Astrocyte (in vitro differentiated cells and primary cell): ENCODE results near the gene ZNF324B. TPM values are rescaled to one million over a fixed set of nuclear protein-coding genes. Genes with fewer than 3 reads are reported as not detected.
A peak's percentile ranks its signal among the peaks of the same experiment; 100 is the strongest.
"Not testable (repeated sequence)": the region's sequence is repeated elsewhere in the genome, so short reads cannot be mapped to it uniquely, and the experiment has no call there.

ENCODE experiments used
- DNase-seq: peaks from one replicate; pipeline ENCODE4 v3.0.0-alpha.2; 2010; ENCODE audit warnings: low read depth
- FAIRE-seq: peaks from 2 replicates; lab custom pipeline; 2011; peaks lifted over from hg19 to GRCh38; lab: Jason Lieb, UNC
- H2AFZ ChIP-seq: 2 replicates; pipeline ENCODE4 v1.6.0; 2012; ENCODE audit warnings: low read depth, low read length, inconsistent platforms
- H3K27ac ChIP-seq: 2 replicates; pipeline ENCODE4 v1.5.1; 2011; ENCODE audit warnings: low read depth, low read length, inconsistent platforms
- H3K27me3 ChIP-seq: 2 replicates; pipeline ENCODE4 v1.6.0; 2011; ENCODE audit warnings: low read length, inconsistent platforms; ENCODE audit not compliant: insufficient read depth
- H3K36me3 ChIP-seq: 2 replicates; pipeline ENCODE4 v1.5.1; 2011; ENCODE audit warnings: low read length, inconsistent platforms; ENCODE audit not compliant: insufficient read depth
- H3K4me1 ChIP-seq: 2 replicates; pipeline ENCODE4 v1.5.1; 2011; ENCODE audit warnings: low read length, inconsistent platforms; ENCODE audit not compliant: insufficient read depth
- H3K4me2 ChIP-seq: 2 replicates; pipeline ENCODE4 v1.6.0; 2012; ENCODE audit warnings: low read length, inconsistent platforms
- H3K4me3 ChIP-seq: 2 replicates; pipeline ENCODE4 v1.5.1; 2011; ENCODE audit warnings: low read depth, mild to moderate bottlenecking, low read length, inconsistent platforms; ENCODE audit not compliant: insufficient read depth
- H3K79me2 ChIP-seq: 2 replicates; pipeline ENCODE4 v1.6.0; 2012; ENCODE audit warnings: mild to moderate bottlenecking, low read length, inconsistent platforms; ENCODE audit not compliant: insufficient read depth
- H3K9ac ChIP-seq: 2 replicates; pipeline ENCODE4 v1.6.0; 2012; ENCODE audit warnings: mild to moderate bottlenecking, low read length, inconsistent platforms
- H3K9me3 ChIP-seq: 2 replicates; pipeline ENCODE4 v1.5.1; 2012; ENCODE audit warnings: low read depth, mild to moderate bottlenecking, low read length, inconsistent platforms; ENCODE audit not compliant: insufficient read depth
- H4K20me1 ChIP-seq: 2 replicates; pipeline ENCODE4 v1.6.0; 2012; ENCODE audit warnings: low read length, inconsistent platforms; ENCODE audit not compliant: insufficient read depth
- H3K27ac Mint-ChIP-seq: one replicate; pipeline ENCODE4 v1.8.0; 2021; ENCODE audit warnings: mild to moderate bottlenecking, mixed read lengths; ENCODE audit not compliant: unreplicated experiment
- H3K27me3 Mint-ChIP-seq: one replicate; pipeline ENCODE4 v1.8.0; 2021; ENCODE audit warnings: low read depth, mixed read lengths; ENCODE audit not compliant: unreplicated experiment
- H3K36me3 Mint-ChIP-seq: one replicate; pipeline ENCODE4 v1.8.0; 2021; ENCODE audit warnings: low read depth, mixed read lengths; ENCODE audit not compliant: unreplicated experiment
- H3K4me1 Mint-ChIP-seq: one replicate; pipeline ENCODE4 v1.8.0; 2021; ENCODE audit warnings: low read depth, mixed read lengths; ENCODE audit not compliant: unreplicated experiment
- H3K4me3 Mint-ChIP-seq: one replicate; pipeline ENCODE4 v1.8.0; 2021; ENCODE audit warnings: mild to moderate bottlenecking, moderate library complexity, mixed read lengths; ENCODE audit not compliant: unreplicated experiment
- H3K9me3 Mint-ChIP-seq: one replicate; pipeline ENCODE4 v1.8.0; 2021; ENCODE audit warnings: mild to moderate bottlenecking, mixed read lengths; ENCODE audit not compliant: unreplicated experiment
- EZH2 ChIP-seq: IDR thresholded peaks from 2 replicates; pipeline ENCODE4 v1.6.1; 2012; ENCODE audit warnings: mild to moderate bottlenecking, low read length, inconsistent platforms; ENCODE audit not compliant: insufficient read depth
- total RNA-seq: library from RNA; stranded (reverse); gene quantifications from 2 replicates; pipeline ENCODE4 v1.2.1, GENCODE V29; 2021
- TF ChIP-seq, protein P1 (sequence below): IDR thresholded peaks from 2 replicates; pipeline ENCODE4 v1.5.1; 2011; ENCODE audit warnings: low read depth, mild to moderate bottlenecking, inconsistent platforms, low read length, moderate library complexity; ENCODE audit not compliant: insufficient read depth

Gene ZNF324B
- total RNA-seq, 1 donor from 2014 or later: 4.9 TPM

- Mint-ChIP-seq H3K36me3 (peaks cover 39% of the 10 kb centered on the region), H3K4me3 (peak within 1 kb of the TSS; percentile 80), H3K9me3 (peaks cover 60% of the 10 kb centered on the region), H3K27ac (peak within 1 kb of the TSS; percentile 90), H3K4me1 (peaks cover 3% of the 10 kb centered on the region), H3K27me3 (peaks cover 33% of the 10 kb centered on the region)
- Histone ChIP-seq H3K27ac (peak within 1 kb of the TSS; percentile 80), H3K36me3 (peaks cover 20% of the 10 kb centered on the region), H3K79me2 (peaks cover 24% of the 10 kb centered on the region), H2AFZ (peak within 1 kb of the TSS; percentile 90), H3K4me3 (peak within 1 kb of the TSS; percentile 81), H3K9ac (peak within 1 kb of the TSS; percentile 80), H3K9me3 (peaks cover 40% of the 10 kb centered on the region), H3K4me2 (peak within 1 kb of the TSS; percentile 91), H4K20me1 (no peaks in the 10 kb centered on the region), H3K27me3 (no peaks in the 10 kb centered on the region), H3K4me1 (peaks cover 14% of the 10 kb centered on the region)
- DNase-seq (peak; percentile 100), FAIRE-seq (peak; percentile 95)
- TF ChIP-seq EZH2: no peak
- TF ChIP-seq, protein P1, sequence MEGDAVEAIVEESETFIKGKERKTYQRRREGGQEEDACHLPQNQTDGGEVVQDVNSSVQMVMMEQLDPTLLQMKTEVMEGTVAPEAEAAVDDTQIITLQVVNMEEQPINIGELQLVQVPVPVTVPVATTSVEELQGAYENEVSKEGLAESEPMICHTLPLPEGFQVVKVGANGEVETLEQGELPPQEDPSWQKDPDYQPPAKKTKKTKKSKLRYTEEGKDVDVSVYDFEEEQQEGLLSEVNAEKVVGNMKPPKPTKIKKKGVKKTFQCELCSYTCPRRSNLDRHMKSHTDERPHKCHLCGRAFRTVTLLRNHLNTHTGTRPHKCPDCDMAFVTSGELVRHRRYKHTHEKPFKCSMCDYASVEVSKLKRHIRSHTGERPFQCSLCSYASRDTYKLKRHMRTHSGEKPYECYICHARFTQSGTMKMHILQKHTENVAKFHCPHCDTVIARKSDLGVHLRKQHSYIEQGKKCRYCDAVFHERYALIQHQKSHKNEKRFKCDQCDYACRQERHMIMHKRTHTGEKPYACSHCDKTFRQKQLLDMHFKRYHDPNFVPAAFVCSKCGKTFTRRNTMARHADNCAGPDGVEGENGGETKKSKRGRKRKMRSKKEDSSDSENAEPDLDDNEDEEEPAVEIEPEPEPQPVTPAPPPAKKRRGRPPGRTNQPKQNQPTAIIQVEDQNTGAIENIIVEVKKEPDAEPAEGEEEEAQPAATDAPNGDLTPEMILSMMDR: no peak
These were observed 11.6 kb upstream of the ZNF324B start, which contains the start of gene ZNF132 for GRCh38 chr19:58439576-58440554. Gene ZNF132, minus strand, starts transcription at chr19:58440153. Its CDS starts 332 bp downstream, at chr19:58439821.

GRCh38 chr19:58440556-58440955, 10.9 kb upstream of the ZNF324B start:
- peaks cover 33% of the 10 kb centered on the region for H3K36me3 Mint-ChIP-seq
- Histone ChIP-seq H3K79me2 (peaks cover 24% of the 10 kb centered on the region), H3K36me3 (peaks cover 13% of the 10 kb centered on the region), H3K4me1 (peaks cover 14% of the 10 kb centered on the region), H3K27ac (peak overlapping the region; percentile 41), H3K9me3 (peaks cover 33% of the 10 kb centered on the region), H3K4me3 (peak overlapping the region; percentile 81), H3K4me2 (peak overlapping the region; percentile 91), H2AFZ (peak overlapping the region; percentile 90), H3K27me3 (no peaks in the 10 kb centered on the region), H4K20me1 (no peaks in the 10 kb centered on the region), H3K9ac (peak overlapping the region; percentile 55)
- peaks cover 3% of the 10 kb centered on the region for H3K4me1 Mint-ChIP-seq
- TF ChIP-seq, protein P1: no peak
- TF ChIP-seq EZH2: no peak
- peak overlapping the region; percentile 90 for H3K27ac Mint-ChIP-seq
- no peak for FAIRE-seq
- peak overlapping the region; percentile 80 for H3K4me3 Mint-ChIP-seq
- no peak for DNase-seq
- H3K9me3 Mint-ChIP-seq: peaks cover 54% of the 10 kb centered on the region
- peaks cover 40% of the 10 kb centered on the region for H3K27me3 Mint-ChIP-seq

- peaks cover 49% of the 10 kb centered on the region for H3K9me3 Mint-ChIP-seq
- peaks cover 43% of the 10 kb centered on the region for H3K27me3 Mint-ChIP-seq
- H3K27ac ChIP-seq, H3K27me3 ChIP-seq, H3K4me3 Mint-ChIP-seq, H3K4me2 ChIP-seq, DNase-seq, H4K20me1 ChIP-seq, H3K27ac Mint-ChIP-seq, H3K4me3 ChIP-seq, H2AFZ ChIP-seq, H3K4me1 Mint-ChIP-seq, H3K36me3 ChIP-seq, FAIRE-seq, H3K9ac ChIP-seq: not testable (repeated sequence)
- Histone ChIP-seq H3K4me1 (peaks cover 14% of the 10 kb centered on the region), H3K9me3 (peaks cover 17% of the 10 kb centered on the region), H3K79me2 (peaks cover 16% of the 10 kb centered on the region)
- peaks cover 19% of the 10 kb centered on the region for H3K36me3 Mint-ChIP-seq
These were observed 8.4 kb upstream of the ZNF324B start for GRCh38 chr19:58442986-58443385.

- H3K4me1 Mint-ChIP-seq, DNase-seq, H3K27ac Mint-ChIP-seq, H3K27ac ChIP-seq, H2AFZ ChIP-seq, H3K9ac ChIP-seq, H3K36me3 ChIP-seq, H3K27me3 ChIP-seq, H3K36me3 Mint-ChIP-seq, H3K4me3 Mint-ChIP-seq, H3K79me2 ChIP-seq, H3K9me3 ChIP-seq, H4K20me1 ChIP-seq, H3K4me3 ChIP-seq, H3K4me2 ChIP-seq, FAIRE-seq, H3K4me1 ChIP-seq: not testable (repeated sequence)
- H3K9me3 Mint-ChIP-seq: peaks cover 17% of the 10 kb centered on the region
- H3K27me3 Mint-ChIP-seq: peaks cover 30% of the 10 kb centered on the region
These were observed 2.6 kb upstream of the ZNF324B start for GRCh38 chr19:58448860-58449259.
